Measurements from ENCODE around the gene THSD4.
"Not testable (repeated sequence)": the region's sequence is repeated elsewhere in the genome, so short reads cannot be mapped to it uniquely, and the experiment has no call there.

The THSD4 gene

GRCh38 chr15:71386448-71387236 lies 271.4 kb downstream of the THSD4 start:
- no peak for DNase-seq (ENCODE audit: low read depth)

DNA sequence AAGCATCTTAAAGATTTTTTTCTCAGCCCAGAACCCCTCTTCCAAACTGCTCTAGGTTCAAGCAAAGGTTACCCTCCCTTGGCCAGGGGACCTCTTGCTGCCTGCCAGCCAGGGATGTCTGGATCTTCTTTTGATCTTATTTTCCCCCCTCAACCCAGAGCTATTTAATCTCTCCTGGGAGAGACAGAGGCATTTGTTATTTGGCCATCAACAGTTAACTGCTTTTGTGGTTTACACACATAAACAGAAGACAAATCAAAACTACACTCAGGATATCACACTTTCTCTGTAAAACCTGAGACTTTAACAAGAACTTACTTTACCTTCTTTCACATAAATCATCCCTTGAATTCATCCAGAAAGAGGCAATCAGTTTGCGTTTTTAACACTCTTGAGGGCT lies 272.5 kb downstream of the THSD4 start:
- no peak for DNase-seq (ENCODE audit: low read depth)

DNA sequence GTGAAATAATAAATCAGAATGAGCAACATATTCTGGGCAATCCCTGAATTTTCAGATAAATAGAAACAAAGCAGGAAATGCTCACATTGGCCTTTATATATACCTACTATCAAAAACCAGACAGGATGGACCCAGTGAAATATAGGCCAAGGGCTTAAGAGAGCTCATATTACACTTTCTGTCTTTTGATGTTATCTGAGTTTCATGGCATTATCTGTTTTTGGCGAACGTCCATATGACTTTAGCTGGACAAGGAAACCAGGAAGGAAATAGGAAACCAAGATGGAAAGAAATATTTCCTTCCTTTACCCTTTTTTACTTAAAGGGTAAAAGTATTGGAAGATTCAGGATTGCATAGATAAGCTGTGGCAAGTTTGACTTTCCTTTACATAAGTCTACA lies 274.8 kb downstream of the THSD4 start:
- no peak for DNase-seq (ENCODE audit: low read depth)

DNA sequence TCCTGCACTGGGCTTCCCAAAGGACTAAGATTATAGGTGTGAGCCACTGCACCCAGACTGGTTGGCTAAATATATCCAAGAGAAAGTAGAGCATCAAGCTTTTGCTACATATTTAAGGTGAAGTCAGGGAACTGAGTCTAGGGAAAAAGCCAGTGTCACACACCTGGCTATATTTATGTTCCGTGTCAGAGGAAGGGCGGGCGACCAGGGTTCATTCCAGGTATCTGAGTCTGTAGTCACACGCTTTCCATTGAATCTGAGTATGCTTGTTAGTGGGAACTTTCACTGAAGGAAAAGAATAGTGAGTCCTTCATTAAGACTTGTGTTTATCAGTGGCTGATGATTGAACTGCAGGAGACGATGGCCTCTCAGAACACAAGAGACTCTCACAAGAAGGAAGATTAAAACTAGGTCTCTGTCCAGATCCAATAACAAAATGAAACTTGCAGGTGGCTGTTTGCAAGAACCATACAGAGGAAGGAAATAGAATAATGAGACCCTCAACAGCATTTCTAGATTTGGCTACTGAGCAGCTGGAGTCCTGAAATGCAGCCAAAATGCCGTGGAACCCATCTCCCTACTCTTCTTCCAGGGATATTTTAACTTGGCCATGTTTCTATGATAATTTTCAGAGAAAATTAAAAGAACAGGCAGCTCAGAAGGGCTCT lies 276.3 kb downstream of the THSD4 start:
- no peak for DNase-seq (ENCODE audit: low read depth)

DNA sequence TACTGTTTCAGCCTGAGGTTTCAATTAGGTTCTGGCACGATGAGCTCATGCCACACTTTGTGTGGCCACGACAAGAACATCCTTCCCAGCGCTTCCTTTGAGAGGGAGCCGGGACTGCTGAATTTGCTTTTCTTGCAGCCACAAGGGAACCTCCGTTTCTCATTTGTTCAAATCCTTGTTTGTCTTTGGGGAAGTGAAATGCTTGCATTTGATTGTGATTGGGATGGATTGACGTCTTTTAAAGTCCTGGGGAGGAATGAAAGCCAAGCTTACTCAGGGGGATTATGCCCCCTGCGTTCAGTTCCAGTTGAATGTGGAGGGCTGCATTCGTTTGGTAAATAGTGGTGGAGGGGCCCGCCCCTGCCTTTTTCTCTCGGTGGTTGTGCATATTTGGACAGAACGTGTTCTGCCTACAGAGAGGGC lies 277.6 kb downstream of the THSD4 start:
- no peak for DNase-seq (ENCODE audit: low read depth)

DNA sequence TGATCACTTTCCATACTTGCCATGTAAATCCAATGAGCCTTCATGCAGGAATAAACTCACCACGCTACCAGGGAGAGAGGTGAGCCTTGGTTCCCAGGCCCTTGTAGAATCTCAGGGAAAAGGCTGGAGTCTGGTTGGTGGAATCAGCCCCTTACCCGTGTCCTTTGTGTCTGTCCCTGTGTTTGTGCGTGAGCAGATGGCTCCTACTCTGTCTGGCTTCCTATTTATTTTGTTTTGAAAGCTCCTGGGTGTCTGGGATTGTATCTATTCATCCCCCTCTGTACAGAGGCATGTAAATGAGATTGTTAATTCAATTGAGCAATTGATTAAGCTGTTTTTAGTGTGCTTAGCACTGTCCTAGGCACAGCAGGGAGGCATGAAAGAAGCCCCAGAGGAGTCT lies 278.1 kb downstream of the THSD4 start:
- DNase-seq (ENCODE audit: low read depth), result no peak

GRCh38 chr15:71396536-71397125 lies 281.4 kb downstream of the THSD4 start:
- no peak for DNase-seq (ENCODE audit: low read depth)

GRCh38 chr15:71397377-71397776 lies 282.1 kb downstream of the THSD4 start:
- DNase-seq (ENCODE audit: low read depth), result no peak

DNA sequence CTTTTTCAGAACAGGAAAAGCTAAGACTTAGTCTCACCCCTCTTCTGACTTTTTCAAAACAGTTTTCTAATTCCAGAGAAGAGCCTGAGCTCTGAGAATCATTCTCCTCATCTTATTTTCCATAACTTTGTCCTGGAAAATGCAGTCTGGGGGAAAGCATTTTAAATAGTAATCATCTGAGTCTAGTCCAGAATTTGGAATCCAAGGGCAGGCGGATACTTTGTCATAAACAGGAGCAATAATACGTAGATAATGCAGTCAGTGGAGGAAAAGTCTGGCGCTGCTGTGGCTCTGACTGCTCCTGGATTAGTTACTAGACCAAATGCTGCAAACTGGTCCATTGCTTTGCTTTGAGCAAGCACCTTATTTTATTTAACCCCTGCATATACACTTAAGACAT lies 285.0 kb downstream of the THSD4 start:
- DNase-seq (ENCODE audit: low read depth), result no peak

- not testable (repeated sequence) for DNase-seq (ENCODE audit: low read depth)
Observed at GRCh38 chr15:71401728-71402127, 286.5 kb downstream of the THSD4 start.

- DNase-seq (ENCODE audit: low read depth), result no peak
Observed at GRCh38 chr15:71409541-71409940, 294.3 kb downstream of the THSD4 start.

DNA sequence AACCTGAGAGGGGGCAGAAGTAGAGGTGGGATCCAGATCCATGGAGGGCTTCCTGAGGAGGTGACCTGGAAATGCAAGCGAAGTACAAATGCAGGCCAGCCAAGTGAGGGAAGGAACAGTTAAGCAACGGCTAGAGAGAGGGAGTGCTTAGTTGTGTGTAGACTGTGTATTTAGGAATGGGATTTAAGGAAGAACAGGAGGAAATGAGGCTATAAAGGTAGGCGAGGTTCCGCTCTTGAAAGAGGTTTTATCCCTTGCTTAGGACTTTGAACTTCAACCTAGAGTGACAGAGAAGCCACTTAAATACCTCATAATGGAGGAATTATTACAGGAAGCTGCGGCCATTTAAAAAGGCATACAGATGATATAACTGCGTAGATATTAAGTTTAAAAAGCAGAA lies 295.1 kb downstream of the THSD4 start:
- DNase-seq (ENCODE audit: low read depth), result no peak

DNA sequence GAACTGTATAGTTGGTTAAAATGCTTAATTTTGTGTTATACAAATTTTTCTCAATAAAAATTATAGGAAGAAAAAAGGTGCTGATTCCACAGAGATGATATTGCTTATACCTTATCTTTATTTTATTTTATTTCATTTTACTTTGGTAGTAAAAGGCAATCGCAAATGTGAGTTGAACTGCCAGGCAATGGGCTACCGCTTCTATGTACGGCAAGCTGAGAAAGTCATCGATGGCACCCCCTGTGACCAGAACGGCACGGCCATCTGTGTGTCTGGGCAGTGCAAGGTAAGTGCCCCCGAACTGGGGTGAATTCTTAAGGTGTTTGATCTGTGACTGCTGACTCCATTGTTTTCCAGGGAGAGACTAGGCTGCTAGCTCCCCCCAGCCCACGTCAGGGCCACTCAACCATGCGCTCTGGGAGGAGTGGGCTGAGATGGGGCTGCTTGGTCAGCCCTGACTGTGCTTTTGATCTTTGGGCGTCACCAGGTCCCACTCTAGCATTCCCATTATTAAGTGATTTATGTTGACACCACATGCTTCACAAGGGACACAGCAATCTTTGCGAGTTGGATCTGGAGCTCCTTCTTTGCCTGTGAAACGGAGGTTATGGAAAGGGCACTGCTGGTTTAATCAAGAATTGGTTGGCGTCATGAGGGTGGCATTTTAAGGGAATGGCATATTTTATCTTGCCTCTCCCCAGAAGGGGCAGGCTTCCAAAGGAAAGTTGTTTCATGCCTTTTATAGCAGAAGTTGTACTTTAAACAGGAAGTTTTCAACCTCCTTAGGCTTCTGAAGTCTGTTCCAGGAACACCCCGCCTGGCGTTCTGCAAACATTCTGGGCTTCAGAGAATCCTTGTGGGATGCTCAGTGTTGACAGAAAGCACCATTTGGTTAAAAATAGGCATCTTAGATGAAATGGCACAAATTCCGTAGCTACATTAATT lies 296.5 kb downstream of the THSD4 start:
- no peak for DNase-seq (ENCODE audit: low read depth)

GRCh38 chr15:71413419-71413818 lies 298.1 kb downstream of the THSD4 start:
- DNase-seq (ENCODE audit: low read depth), result no peak

DNA sequence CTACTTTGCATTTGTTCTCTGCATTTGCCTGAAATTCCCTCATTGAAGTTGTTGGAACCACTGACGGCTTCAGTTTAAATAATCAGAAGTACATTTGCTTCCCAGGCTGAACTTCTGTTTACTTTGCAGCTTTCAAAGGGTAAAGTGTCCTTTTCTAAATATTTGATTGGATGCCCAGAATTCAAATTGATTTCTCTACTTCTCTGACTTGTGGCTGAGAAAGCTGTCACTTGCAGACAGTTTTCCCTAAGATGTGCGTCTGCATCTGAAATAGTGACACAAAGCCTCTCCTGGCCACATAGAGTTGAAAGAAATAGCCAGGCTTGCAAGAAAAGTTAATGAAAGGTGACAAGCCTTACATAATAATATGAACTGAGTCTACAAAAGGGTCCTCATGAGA lies 299.6 kb downstream of the THSD4 start:
- DNase-seq (ENCODE audit: low read depth), result no peak

- DNase-seq (ENCODE audit: low read depth), result no peak
Observed at GRCh38 chr15:71422530-71423259, 307.4 kb downstream of the THSD4 start.

- no peak for DNase-seq (ENCODE audit: low read depth)
Observed at GRCh38 chr15:71424765-71425164, 309.5 kb downstream of the THSD4 start.

GRCh38 chr15:71425388-71425787 lies 310.1 kb downstream of the THSD4 start:
- no peak for DNase-seq (ENCODE audit: low read depth)

DNA sequence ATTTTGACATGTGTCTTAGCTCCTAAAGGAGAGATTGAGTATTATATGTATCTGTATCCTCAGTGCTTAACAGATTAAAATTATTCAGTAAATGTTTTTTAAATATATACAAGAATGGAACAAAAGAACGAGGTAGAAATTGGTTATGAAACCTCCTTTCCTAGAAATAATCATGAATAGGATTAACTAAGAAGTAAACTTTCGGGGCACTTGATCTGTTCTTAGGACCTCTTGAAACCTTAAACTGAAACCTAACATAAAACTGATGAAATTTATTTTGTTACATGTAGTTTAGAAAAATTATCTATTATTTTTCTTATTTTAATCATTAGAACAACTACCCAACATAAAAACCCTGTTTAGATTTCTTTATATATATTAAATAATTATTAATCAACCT lies 311.5 kb downstream of the THSD4 start:
- DNase-seq (ENCODE audit: low read depth), result no peak

DNA sequence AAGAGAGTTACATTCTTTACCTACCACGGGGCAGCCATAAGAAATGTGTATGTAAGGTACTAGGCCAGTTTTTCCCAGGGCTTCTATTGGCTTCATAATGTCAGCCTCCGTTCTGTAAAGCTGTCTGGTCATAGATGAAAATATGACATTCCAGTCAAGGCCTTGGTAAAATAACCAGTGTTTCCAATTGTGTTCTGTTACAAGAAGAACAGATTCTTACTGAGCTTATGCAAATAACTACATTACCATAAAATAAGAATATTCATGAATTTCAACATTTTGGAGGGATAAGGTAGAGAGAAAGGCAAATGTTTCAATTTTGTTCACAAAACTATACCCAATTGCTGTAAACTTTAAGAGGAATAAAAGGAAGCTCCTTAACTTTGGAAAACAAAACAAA lies 315.5 kb downstream of the THSD4 start:
- no peak for DNase-seq (ENCODE audit: low read depth)
